Measurements from ENCODE around the gene LRRC8D. TPM values are rescaled to one million over a fixed set of nuclear protein-coding genes. Genes with fewer than 3 reads are reported as not detected.

Gene LRRC8D
- total RNA-seq, 2 experiments from 2014 or later = 14.4 to 15.0 TPM

DNA sequence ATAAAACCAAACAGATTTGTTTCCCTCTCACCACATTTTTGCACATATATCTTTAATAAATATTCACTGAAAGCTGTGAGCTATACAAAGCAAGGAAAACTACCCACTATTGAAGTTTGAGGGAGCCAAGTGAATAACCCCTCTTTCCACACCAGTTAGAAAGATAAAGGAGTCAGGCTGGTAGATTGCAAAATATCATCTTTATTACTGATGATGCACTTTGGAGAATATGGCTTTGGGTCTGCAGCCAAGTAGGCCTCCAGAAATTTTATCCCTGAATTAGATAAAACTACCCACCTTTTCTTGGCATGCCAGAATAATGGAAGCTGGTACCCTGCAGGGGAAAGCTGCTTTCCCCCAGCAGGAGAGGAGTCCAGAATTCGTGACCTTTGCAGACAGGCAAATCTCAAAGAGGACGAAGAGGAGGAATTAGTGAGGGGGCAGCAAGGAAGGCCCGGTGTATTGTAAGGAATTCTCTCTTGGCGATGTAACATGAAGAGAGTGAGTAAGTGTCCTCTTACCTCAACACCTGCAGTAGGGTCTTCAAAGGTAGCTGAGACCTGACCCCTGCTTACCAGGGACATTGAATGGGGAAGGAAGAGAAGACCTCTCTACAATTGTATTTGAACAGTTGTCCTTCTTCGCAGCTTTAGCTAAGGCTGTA, 84.7 kb downstream of the LRRC8D start:
- H3K4me1 Mint-ChIP-seq (ENCODE audit: low read depth) = peaks cover 58% of the 10 kb centered on the region
- no peaks in the 10 kb centered on the region for H3K9me3 Mint-ChIP-seq
- CTCF ChIA-PET = interaction anchor here (1.0 kb wide), 1 partner anchor 101 kb away, joined by 3 read pairs; no protein-coding TSS in a partner anchor
- peak overlapping the region; percentile 18 for H3K27ac Mint-ChIP-seq
- no peaks in the 10 kb centered on the region for H3K27me3 Mint-ChIP-seq (ENCODE audit: low read depth)
- intact Hi-C loops (cut with micrococcal nuclease) = loop anchor here (1.0 kb wide), 1 partner anchor 50 kb away; no protein-coding TSS in a partner anchor
- peaks cover 5% of the 10 kb centered on the region for H3K36me3 Mint-ChIP-seq (ENCODE audit: low read depth)
- no peak for DNase-seq
- no peak overlapping the region for H3K4me3 Mint-ChIP-seq

DNA sequence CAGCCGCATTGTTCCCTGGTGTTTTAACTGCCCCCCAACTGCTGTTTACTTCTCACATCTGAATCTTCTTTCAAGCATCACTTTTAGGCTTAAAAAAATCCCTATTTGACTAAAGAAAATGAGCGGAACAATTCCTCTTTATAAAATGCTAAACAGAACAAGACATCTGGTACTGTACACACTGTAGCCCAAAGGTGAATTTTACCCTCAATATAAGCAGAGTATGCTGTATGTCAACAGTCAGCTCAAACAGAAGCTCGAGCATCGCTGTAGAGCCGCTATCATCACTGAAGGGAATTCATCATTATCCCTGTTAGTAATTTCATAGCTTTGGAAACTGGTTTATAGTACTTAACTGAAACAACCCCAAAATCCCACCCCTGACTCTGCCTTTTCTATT, 85.3 kb downstream of the LRRC8D start:
- Mint-ChIP-seq H3K4me1 (ENCODE audit: low read depth) (peaks cover 60% of the 10 kb centered on the region), H3K36me3 (ENCODE audit: low read depth) (peaks cover 5% of the 10 kb centered on the region), H3K27ac (no peak overlapping the region), H3K9me3 (no peaks in the 10 kb centered on the region), H3K4me3 (no peak overlapping the region), H3K27me3 (ENCODE audit: low read depth) (no peaks in the 10 kb centered on the region)
- intact Hi-C loops (cut with micrococcal nuclease) = loop anchor here (1.0 kb wide), 1 partner anchor 51 kb away; no protein-coding TSS in a partner anchor
- CTCF ChIA-PET = interaction anchor here (1.0 kb wide), 1 partner anchor 102 kb away, joined by 3 read pairs; no protein-coding TSS in a partner anchor
- no peak for DNase-seq

DNA sequence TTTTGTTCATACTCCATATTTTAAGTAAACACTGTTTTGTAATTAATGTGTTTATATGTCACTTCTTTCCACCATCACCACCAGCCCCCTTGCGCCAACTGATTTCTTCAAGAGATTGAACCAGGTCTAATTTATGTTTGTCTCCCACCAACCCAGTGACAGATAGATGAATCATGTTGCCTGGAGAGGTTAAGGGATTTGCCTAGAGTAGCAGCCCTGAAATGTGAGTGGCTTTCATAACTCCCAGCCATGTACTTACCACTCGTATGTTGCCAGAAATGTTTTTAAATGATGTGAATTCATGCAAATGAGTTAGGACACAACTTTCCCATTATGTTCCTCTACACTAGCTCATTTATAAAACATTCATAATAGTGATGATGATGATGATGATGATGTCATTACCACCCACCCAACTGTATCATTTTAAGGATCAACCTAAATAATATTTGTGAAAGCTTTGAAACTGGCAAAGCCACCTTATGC, 86.9 kb downstream of the LRRC8D start:
- DNase-seq = peak; percentile 13
- Mint-ChIP-seq H3K4me1 (ENCODE audit: low read depth) (peaks cover 53% of the 10 kb centered on the region), H3K4me3 (no peak overlapping the region), H3K36me3 (ENCODE audit: low read depth) (peaks cover 10% of the 10 kb centered on the region), H3K27me3 (ENCODE audit: low read depth) (no peaks in the 10 kb centered on the region), H3K9me3 (no peaks in the 10 kb centered on the region), H3K27ac (peak overlapping the region; percentile 54)
- CTCF ChIA-PET = no interaction called here
- intact Hi-C loops (cut with micrococcal nuclease) = loop anchor here (1.0 kb wide), 1 partner anchor 63 kb away; no protein-coding TSS in a partner anchor

DNA sequence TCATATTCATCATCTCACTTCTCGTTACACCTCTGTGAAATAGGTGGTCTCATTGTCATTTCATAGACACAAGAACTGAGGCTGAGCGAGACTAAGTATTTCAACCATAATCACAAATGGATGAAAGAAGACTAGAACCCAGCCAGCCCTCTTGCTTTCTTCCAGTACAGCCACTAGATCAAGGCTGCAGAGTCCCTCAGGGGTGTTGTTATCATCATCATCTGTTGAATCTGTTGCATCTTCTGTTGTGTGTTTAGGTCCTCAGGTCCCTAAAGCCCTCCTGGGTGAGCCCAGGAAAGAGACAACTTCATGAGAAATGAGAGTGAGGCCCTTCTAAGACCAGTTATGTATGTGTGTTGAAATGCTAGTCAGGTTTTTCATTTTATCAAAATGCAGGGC, 87.4 kb downstream of the LRRC8D start:
- no peaks in the 10 kb centered on the region for H3K27me3 Mint-ChIP-seq (ENCODE audit: low read depth)
- CTCF ChIA-PET = no interaction called here
- no peak for DNase-seq
- H3K4me1 Mint-ChIP-seq (ENCODE audit: low read depth) = peaks cover 52% of the 10 kb centered on the region
- H3K9me3 Mint-ChIP-seq = no peaks in the 10 kb centered on the region
- intact Hi-C loops (cut with micrococcal nuclease) = loop anchor here (1.0 kb wide), 1 partner anchor 64 kb away; no protein-coding TSS in a partner anchor
- H3K36me3 Mint-ChIP-seq (ENCODE audit: low read depth) = peaks cover 12% of the 10 kb centered on the region
- peak overlapping the region; percentile 71 for H3K27ac Mint-ChIP-seq
- H3K4me3 Mint-ChIP-seq = no peak overlapping the region

DNA sequence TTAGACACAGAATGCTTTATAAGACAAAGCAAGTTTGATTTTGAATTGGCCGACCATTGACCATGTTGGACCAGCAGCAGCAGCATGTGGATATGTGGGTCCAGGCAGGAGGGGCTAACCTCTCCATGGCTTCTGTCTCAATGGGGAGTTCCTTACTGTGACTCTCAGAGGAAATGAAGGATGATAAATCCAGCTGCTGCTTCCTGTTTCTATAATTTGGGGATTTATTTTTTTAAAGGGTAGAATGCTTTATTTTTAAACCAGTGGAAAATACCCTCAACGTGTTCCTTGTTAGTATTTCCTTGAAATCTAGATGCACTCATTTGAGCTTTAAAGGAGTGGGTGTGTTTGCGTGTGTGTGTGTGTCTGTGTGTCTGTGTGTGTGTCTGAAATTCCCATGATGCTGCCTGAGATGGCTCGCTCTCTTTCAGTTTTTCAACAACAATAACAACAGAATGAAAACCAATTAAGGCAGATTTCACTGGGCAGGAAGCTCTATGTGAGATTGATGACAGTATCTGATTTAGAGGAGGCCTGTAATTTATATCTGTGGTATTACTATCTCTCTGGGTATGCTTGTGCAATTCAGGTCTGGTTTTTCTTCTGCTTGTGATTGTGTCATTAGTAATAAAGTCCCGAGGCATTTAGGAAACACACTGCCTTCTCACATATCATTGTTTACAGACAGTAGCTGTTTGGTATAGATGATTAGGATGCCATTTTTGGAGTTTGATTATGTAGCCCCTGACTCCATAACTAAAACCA, 88.0 kb downstream of the LRRC8D start:
- Mint-ChIP-seq H3K36me3 (ENCODE audit: low read depth) (peaks cover 12% of the 10 kb centered on the region), H3K9me3 (no peaks in the 10 kb centered on the region), H3K4me1 (ENCODE audit: low read depth) (peaks cover 47% of the 10 kb centered on the region), H3K27ac (peak overlapping the region; percentile 71), H3K27me3 (ENCODE audit: low read depth) (no peaks in the 10 kb centered on the region), H3K4me3 (no peak overlapping the region)
- DNase-seq = peak; percentile 25
- CTCF ChIA-PET = no interaction called here
- intact Hi-C loops (cut with micrococcal nuclease) = loop anchor here (1.0 kb wide), 2 partner anchors 65 to 78 kb away; no protein-coding TSS in a partner anchor

DNA sequence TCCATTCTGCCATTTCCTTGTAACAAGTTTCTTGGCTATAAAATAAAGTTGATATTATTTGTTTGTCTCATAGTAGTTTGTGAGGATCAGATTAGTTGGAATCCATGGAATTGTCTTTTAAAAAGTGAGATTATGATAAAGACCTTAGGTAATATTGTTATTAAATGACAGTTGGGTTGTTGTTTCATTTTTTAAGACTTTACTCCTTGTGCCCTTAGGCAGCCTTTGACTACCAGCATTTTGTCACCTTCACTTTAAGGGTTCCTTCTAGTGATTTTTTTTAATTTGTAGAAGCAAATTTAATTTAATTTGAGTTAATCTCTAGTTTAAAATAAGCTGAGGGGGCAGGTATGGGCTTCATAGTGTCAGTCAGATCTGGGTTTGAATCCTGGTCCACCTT, 89.4 kb downstream of the LRRC8D start:
- CTCF ChIA-PET = interaction anchor here (0.6 kb wide), 2 partner anchors 27 to 616 kb away, joined by 3 read pairs; no protein-coding TSS in a partner anchor
- H3K36me3 Mint-ChIP-seq (ENCODE audit: low read depth) = peaks cover 12% of the 10 kb centered on the region
- no peak for DNase-seq
- H3K27me3 Mint-ChIP-seq (ENCODE audit: low read depth) = no peaks in the 10 kb centered on the region
- peaks cover 43% of the 10 kb centered on the region for H3K4me1 Mint-ChIP-seq (ENCODE audit: low read depth)
- intact Hi-C loops (cut with micrococcal nuclease) = no loop called here
- no peak overlapping the region for H3K27ac Mint-ChIP-seq
- no peak overlapping the region for H3K4me3 Mint-ChIP-seq
- no peaks in the 10 kb centered on the region for H3K9me3 Mint-ChIP-seq

DNA sequence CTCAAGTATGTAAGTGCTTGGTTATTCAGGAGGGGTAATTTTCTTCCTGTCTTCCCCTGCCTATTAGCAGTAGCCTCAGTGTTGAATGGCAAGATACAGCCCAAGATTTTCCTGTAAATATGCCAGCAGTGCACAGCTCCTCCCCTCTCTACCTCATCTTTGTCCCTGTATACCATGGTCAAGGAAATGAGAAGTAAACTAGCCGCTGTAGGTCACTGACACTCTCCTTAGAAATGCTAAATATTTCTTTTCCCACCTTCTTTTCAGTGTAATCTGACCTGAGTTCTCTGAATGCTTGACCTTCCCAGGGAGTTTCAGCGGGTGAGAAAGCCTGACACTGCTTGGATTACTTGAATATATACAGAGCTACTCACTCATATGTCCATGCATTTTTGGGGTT, 89.9 kb downstream of the LRRC8D start:
- H3K4me3 Mint-ChIP-seq = no peak overlapping the region
- H3K27ac Mint-ChIP-seq = no peak overlapping the region
- intact Hi-C loops (cut with micrococcal nuclease) = no loop called here
- CTCF ChIA-PET = interaction anchor here (0.6 kb wide), 1 partner anchor 26 kb away, joined by 3 read pairs; no protein-coding TSS in a partner anchor
- peaks cover 40% of the 10 kb centered on the region for H3K4me1 Mint-ChIP-seq (ENCODE audit: low read depth)
- H3K36me3 Mint-ChIP-seq (ENCODE audit: low read depth) = peaks cover 12% of the 10 kb centered on the region
- no peaks in the 10 kb centered on the region for H3K27me3 Mint-ChIP-seq (ENCODE audit: low read depth)
- DNase-seq = no peak
- no peaks in the 10 kb centered on the region for H3K9me3 Mint-ChIP-seq

DNA sequence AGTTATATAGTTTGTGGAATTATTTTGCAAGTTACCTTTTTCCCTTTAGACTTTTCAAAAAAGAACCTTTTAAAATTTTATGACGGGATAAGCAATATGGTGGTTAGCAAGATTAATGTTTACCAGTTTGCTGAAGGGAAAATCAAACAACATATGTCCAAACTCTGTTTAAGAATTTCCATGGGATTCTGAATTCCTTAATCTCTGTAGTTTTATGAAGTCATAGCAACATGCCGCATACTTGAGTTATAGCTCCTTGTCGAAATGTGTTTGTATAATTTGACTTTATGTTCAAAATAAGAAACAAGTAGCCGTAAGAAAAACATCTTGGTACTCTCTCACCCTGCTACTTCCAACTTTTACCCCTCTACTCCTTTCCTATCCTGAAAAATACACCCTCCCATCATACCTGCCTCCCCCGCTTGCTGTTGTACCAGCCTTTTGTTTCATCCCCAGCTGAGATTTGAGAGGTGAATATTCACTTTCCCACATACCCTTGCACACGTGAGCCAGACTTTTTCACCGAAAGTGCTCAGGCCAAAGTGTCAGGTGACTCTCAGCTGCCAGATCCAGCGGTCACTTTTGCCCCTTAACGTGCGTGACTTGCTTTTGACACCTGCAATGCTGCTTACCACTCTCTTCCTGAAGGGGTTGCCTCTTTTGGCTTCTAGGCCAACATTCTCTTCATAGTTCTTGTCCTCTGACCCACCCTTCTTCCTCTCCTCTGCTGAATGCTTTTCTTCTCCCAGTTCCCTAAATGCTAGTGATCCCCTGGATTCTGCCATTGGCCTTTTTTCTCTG, 90.6 kb downstream of the LRRC8D start:
- H3K36me3 Mint-ChIP-seq (ENCODE audit: low read depth) = peaks cover 12% of the 10 kb centered on the region
- H3K4me3 Mint-ChIP-seq = no peak overlapping the region
- no peaks in the 10 kb centered on the region for H3K9me3 Mint-ChIP-seq
- no peak for DNase-seq
- H3K4me1 Mint-ChIP-seq (ENCODE audit: low read depth) = peaks cover 35% of the 10 kb centered on the region
- intact Hi-C loops (cut with micrococcal nuclease) = no loop called here
- CTCF ChIA-PET = interaction anchor here (0.5 to 0.6 kb wide), 2 partner anchors 25 to 119 kb away, joined by 3 to 4 read pairs; no protein-coding TSS in a partner anchor
- no peak overlapping the region for H3K27ac Mint-ChIP-seq
- no peaks in the 10 kb centered on the region for H3K27me3 Mint-ChIP-seq (ENCODE audit: low read depth)

DNA sequence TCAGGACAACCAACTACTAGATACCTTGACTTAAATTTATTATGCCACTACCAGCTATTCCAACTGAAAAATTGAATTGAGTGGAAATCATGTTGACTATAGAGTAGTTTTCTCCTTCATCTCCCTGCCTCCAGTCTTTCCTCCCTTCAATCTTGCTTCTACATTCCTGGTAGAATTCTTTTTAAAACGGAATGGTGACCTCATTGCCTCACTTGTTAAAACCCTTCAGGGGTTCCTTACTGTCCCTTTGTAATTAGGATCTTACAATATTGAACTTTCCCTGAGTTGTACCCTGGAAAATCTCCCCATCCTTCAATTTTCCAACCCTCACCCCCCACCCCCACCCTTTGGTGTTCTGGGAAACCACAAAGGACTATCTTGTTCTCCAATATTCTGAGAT, 91.2 kb downstream of the LRRC8D start:
- Mint-ChIP-seq H3K27me3 (ENCODE audit: low read depth) (no peaks in the 10 kb centered on the region), H3K4me1 (ENCODE audit: low read depth) (peaks cover 30% of the 10 kb centered on the region), H3K36me3 (ENCODE audit: low read depth) (peaks cover 11% of the 10 kb centered on the region), H3K9me3 (no peaks in the 10 kb centered on the region), H3K27ac (no peak overlapping the region), H3K4me3 (no peak overlapping the region)
- no peak for DNase-seq
- intact Hi-C loops (cut with micrococcal nuclease) = no loop called here
- CTCF ChIA-PET = interaction anchor here (0.5 kb wide), 1 partner anchor 118 kb away, joined by 4 read pairs; no protein-coding TSS in a partner anchor

DNA sequence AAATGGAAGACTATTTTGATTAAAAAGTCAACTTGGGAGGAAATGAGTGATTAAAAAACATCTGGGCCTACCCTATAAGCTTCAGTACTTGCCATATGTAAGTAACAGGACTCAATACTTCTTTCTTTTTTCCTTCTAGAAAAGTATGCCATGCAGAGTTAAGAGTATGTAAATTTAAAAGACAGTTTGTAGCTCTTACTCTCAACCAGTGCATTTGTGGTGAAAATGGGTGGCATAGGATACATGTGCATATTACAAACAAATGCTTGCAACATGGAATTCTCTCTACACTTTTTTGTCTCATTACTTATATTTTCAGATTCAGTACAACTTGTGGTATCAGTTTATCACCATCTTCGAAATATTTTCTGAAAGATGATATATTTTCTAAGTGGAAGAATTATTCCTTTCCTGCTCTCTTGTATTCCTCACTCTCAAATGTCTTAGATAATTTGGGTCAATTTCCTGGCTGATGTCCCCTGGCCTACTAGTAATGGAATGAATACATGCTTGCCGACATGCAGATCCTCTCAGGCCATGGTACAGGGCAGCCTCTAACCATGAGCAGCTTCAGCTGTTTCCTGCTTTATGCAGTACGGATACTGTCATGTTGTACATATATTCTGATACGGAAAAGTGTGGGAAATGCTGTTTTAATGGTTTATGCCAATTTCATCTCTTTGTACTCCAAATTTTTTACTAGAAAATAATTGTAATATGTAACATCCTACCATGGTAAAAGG, 92.7 kb downstream of the LRRC8D start:
- Mint-ChIP-seq H3K4me3 (no peak overlapping the region), H3K4me1 (ENCODE audit: low read depth) (peaks cover 19% of the 10 kb centered on the region), H3K9me3 (no peaks in the 10 kb centered on the region), H3K36me3 (ENCODE audit: low read depth) (peaks cover 12% of the 10 kb centered on the region), H3K27ac (no peak overlapping the region), H3K27me3 (ENCODE audit: low read depth) (no peaks in the 10 kb centered on the region)
- no peak for DNase-seq
- CTCF ChIA-PET = interaction anchor here (0.9 kb wide), 1 partner anchor 71 kb away, joined by 3 read pairs; no protein-coding TSS in a partner anchor
- intact Hi-C loops (cut with micrococcal nuclease) = no loop called here

DNA sequence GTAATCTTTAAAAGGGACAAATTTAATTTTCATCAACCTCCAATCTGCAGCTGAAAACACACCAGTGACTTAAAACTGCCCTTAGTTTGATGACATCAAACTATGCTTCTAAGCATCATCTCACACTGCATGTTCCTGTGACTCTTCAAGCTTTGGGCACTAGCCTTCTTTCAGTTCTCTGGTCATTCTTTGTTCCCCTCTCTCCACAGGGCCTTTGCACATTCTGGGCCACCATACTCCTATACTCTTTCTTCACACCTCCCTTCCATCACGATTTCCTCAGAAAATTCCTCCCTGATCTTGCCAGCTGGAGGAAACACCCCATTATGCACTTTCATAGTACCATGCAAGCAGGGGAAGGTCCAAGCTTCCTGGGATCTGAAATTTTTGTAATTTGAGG, 96.5 kb downstream of the LRRC8D start:
- no peak overlapping the region for H3K4me3 Mint-ChIP-seq
- CTCF ChIA-PET = interaction anchor here (1.2 kb wide), 1 partner anchor 69 kb away, joined by 3 read pairs; no protein-coding TSS in a partner anchor
- H3K9me3 Mint-ChIP-seq = no peaks in the 10 kb centered on the region
- H3K36me3 Mint-ChIP-seq (ENCODE audit: low read depth) = peaks cover 14% of the 10 kb centered on the region
- H3K4me1 Mint-ChIP-seq (ENCODE audit: low read depth) = peaks cover 12% of the 10 kb centered on the region
- no peaks in the 10 kb centered on the region for H3K27me3 Mint-ChIP-seq (ENCODE audit: low read depth)
- intact Hi-C loops (cut with micrococcal nuclease) = no loop called here
- no peak for DNase-seq
- H3K27ac Mint-ChIP-seq = no peak overlapping the region
